Prostate gland (tissue), 2 donors: ENCODE measurements around the gene TBC1D22A.

ENCODE experiments used
- CTCF ChIP-seq, 4 experiments: fragments of 200-600 bp in 2 of 4; fragments of 450-650 bp in 2 of 4; sonication (generic) in 2 of 4; IDR thresholded peaks; 1 replicate in 3 of 4; 2 replicates in 1 of 4; pipeline ENCODE4 v1.5.1; 2016 to 2019; ENCODE audit warnings: antibody characterized with exemption in 4 of 4, mild to moderate bottlenecking in 2 of 4, moderate library complexity in 2 of 4
- POLR2A ChIP-seq: fragments of 450-650 bp; IDR thresholded peaks from one replicate; pipeline ENCODE4 v1.6.1; 2016; ENCODE audit warnings: antibody characterized with exemption, mild to moderate bottlenecking

GRCh38 chr22:46812034-46812605, 49.7 kb downstream of the TBC1D22A start:
- TF ChIP-seq POLR2A (no peak), CTCF (IDR thresholded peaks at IDR 0.05) (no peak)
